Retinal pigment epithelial cell (primary cell): ENCODE results near the gene GPRASP2.
"Not testable (repeated sequence)": the region's sequence is repeated elsewhere in the genome, so short reads cannot be mapped to it uniquely, and the experiment has no call there.

Experiments
- DNase-seq: peaks from one replicate; pipeline ENCODE4 v3.0.0-alpha.2; 2010; ENCODE audit warnings: low read depth
- H3K4me3 ChIP-seq: 2 replicates; pipeline ENCODE4 v1.5.1; 2011; ENCODE audit warnings: mild to moderate bottlenecking, low read length, control low read depth, moderate library complexity
- TF ChIP-seq, protein P1 (sequence below): conservative IDR thresholded peaks from 2 replicates; pipeline ENCODE4 v1.5.1; 2011; ENCODE audit warnings: low read depth, low read length, control low read depth, inconsistent platforms

GPRASP2 gene

DNA sequence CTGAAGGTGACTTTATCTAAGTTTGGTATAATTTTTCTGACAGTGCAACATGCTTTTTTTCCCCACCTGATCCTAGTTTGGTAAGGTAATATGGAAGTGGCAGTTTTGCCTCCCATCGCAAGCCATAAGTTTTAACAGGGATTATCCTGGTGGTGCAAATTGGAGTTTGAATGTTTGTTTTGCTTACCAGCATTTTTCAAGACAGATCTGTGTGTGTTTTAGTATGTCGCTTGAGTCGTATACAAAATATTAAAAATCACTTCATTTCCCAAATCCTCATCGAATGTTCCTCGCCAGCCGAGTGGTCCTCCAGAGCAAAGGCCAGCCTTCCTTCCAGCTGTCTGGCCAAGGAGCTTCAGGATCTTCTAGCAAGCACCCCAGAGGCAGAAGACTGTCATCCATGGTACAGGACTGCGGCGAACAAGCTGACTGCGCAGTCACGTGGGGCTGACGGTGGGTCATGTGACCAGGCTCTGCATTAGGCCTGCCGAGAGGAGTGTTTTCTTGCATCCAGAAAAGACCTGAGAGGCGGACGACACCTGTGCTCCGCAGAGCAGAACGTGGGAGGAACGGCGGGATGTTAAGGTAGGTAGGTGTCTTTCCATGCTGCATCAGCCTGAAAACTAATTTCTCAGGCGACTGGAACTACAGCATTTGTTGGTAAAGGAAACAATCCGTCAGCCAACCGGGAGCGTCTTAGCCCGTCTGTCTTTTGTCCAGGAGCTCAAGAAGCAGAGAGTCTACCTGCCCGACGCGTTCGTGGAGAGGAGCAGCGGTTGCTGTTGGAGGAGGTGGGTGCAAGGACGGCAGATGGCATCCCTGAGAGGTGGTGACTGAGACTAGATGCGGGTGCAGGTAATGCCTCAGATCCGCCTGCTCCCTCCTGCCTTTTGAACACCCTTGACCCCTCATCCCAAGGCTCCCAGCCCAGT, 8.3 kb downstream of the GPRASP2 start, which contains the start of gene GPRASP3:
GPRASP3 (plus strand) TSS at position 507 of the 932 bp plus-strand sequence. CDS start 28,253 bp downstream, outside the sequence.
- TF ChIP-seq, protein P1, sequence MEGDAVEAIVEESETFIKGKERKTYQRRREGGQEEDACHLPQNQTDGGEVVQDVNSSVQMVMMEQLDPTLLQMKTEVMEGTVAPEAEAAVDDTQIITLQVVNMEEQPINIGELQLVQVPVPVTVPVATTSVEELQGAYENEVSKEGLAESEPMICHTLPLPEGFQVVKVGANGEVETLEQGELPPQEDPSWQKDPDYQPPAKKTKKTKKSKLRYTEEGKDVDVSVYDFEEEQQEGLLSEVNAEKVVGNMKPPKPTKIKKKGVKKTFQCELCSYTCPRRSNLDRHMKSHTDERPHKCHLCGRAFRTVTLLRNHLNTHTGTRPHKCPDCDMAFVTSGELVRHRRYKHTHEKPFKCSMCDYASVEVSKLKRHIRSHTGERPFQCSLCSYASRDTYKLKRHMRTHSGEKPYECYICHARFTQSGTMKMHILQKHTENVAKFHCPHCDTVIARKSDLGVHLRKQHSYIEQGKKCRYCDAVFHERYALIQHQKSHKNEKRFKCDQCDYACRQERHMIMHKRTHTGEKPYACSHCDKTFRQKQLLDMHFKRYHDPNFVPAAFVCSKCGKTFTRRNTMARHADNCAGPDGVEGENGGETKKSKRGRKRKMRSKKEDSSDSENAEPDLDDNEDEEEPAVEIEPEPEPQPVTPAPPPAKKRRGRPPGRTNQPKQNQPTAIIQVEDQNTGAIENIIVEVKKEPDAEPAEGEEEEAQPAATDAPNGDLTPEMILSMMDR: no peak
- peak within 1 kb of the TSS; percentile 58 for H3K4me3 ChIP-seq
- DNase-seq: peak; percentile 23

DNA sequence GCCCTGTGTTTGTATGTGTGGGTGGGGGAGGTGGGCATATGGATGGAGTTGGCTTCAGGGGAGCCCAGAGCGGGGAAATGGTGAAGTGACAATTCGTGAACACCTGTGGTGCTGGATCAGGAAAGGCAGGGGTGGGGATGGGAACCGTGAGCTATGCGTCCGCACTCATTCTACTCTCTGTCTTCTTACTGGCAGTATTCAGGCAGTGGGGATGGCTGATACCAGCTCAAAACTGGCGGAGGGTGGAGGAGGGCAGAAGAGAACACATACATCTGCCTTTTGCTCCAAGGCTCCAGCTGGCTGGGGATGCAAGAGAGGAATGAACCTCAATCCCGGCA, 8.9 kb downstream of the GPRASP2 start:
- DNase-seq: not testable (repeated sequence)
- peak overlapping the region; percentile 58 for H3K4me3 ChIP-seq

DNA sequence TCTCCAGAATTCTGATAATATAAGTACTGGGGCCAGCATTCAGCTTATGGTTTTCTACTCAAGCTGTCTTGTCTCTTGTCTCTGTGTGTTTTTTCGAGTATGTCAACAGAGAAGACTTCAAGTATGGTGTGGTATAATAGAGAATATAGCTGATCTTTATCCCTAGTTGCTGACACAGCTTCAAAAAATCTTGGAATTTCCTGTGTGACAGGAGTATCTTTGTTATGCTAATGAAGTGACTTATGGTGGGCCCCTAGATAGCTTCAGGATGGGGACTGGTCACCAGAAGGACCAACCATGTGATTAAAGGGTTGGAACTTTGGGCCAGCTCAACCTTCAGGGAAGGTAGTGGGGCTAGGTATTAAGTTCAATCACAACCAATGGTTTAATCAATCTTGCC, 11.2 kb downstream of the GPRASP2 start:
- H3K4me3 ChIP-seq: no peak overlapping the region
- TF ChIP-seq, protein P1: no peak
- DNase-seq: no peak

GRCh38 chrX:102727761-102728160, 15.5 kb downstream of the GPRASP2 start:
- TF ChIP-seq, protein P1: no peak
- H3K4me3 ChIP-seq: no peak overlapping the region
- no peak for DNase-seq

DNA sequence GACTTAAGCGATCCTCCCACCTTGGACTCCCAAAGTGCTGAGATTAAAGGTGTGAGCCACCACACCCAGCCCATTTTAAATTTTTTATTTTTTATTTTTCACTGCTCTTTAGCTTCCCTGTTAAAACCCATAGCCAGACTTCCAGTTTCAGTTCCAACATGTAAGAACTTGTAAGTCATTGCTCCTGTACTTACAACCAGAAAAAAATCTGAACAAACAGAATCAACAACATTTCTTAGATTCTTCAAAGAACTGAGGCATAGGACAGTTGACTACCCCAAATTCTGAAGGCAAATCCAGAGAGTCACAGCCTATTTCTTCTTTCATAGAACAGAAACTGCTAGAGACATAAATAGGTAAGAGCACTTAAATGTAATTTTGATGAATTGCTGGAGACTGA, 16.4 kb downstream of the GPRASP2 start:
- H3K4me3 ChIP-seq: no peak overlapping the region
- no peak for DNase-seq
- TF ChIP-seq, protein P1: no peak

GRCh38 chrX:102739657-102740056, 27.4 kb downstream of the GPRASP2 start:
- DNase-seq: no peak
- TF ChIP-seq, protein P1: no peak
- no peak overlapping the region for H3K4me3 ChIP-seq

- no peak for DNase-seq
- H3K4me3 ChIP-seq: no peak overlapping the region
- TF ChIP-seq, protein P1: no peak
Measured at GRCh38 chrX:102744307-102744706, 32.1 kb downstream of the GPRASP2 start.
